EH (cell line): Measurements from ENCODE around the gene EHD4.

Experiments
- DNase-seq: peaks from one replicate; pipeline ENCODE4 v3.0.0-alpha.2; 2015; ENCODE audit warnings: low read depth

Gene EHD4

GRCh38 chr15:41972253-41973242 is at the start of gene EHD4:
TSS of gene EHD4 (minus strand) at chr15:41972557. CDS start at chr15:41972494, 63 bp downstream.
- DNase-seq = peak; percentile 99

- DNase-seq = no peak
Measured at GRCh38 chr15:42021593-42021992, 49.2 kb upstream of the EHD4 start.

- no peak for DNase-seq
Measured at GRCh38 chr15:42020713-42021273, 48.4 kb upstream of the EHD4 start, which contains the start of gene PLA2G4E. TSS of gene PLA2G4E (minus strand) at chr15:42021042. CDS start at chr15:42021030, 12 bp downstream.

GRCh38 chr15:42018306-42019224 is 46.2 kb upstream of the EHD4 start:
- DNase-seq = no peak

- DNase-seq = no peak
Measured at GRCh38 chr15:42016971-42017370, 44.6 kb upstream of the EHD4 start.

- no peak for DNase-seq
Measured at GRCh38 chr15:42014406-42014805, 42.0 kb upstream of the EHD4 start.

- DNase-seq = no peak
Measured at GRCh38 chr15:42012928-42013482, 40.6 kb upstream of the EHD4 start.

- no peak for DNase-seq
Measured at GRCh38 chr15:42012241-42012640, 39.9 kb upstream of the EHD4 start.

- DNase-seq = no peak
Measured at GRCh38 chr15:42011074-42011473, 38.7 kb upstream of the EHD4 start.

- DNase-seq = peak; percentile 10
Measured at GRCh38 chr15:42010434-42010833, 38.1 kb upstream of the EHD4 start.

- DNase-seq = no peak
Measured at GRCh38 chr15:42009474-42009873, 37.1 kb upstream of the EHD4 start.

- no peak for DNase-seq
Measured at GRCh38 chr15:42009022-42009421, 36.7 kb upstream of the EHD4 start.

- DNase-seq = no peak
Measured at GRCh38 chr15:42007386-42007785, 35.0 kb upstream of the EHD4 start.

GRCh38 chr15:42002333-42002732 is 30.0 kb upstream of the EHD4 start:
- no peak for DNase-seq

GRCh38 chr15:42001236-42001635 is 28.9 kb upstream of the EHD4 start:
- DNase-seq = peak; percentile 5

- no peak for DNase-seq
Measured at GRCh38 chr15:41999290-42000285, 27.2 kb upstream of the EHD4 start.

- no peak for DNase-seq
Measured at GRCh38 chr15:41997845-41998244, 25.5 kb upstream of the EHD4 start.

GRCh38 chr15:41996921-41997592 is 24.7 kb upstream of the EHD4 start:
- no peak for DNase-seq

- DNase-seq = no peak
Measured at GRCh38 chr15:41996376-41996775, 24.0 kb upstream of the EHD4 start.

- DNase-seq = no peak
Measured at GRCh38 chr15:41995476-41995855, 23.1 kb upstream of the EHD4 start.
